IMR-90 (cell line): ENCODE measurements around the gene CDC14A. TPM values are rescaled to one million over a fixed set of nuclear protein-coding genes. Genes with fewer than 3 reads are reported as not detected.

ENCODE experiments used
- ATAC-seq: fragments of 200-7000 bp; cut with Tn5 transposase; 2 replicates; pipeline ENCODE4 v1.9.1; 2020; ENCODE audit warnings: low read depth, mild to moderate bottlenecking, moderate library complexity
- BruUV-seq: library from RNA; stranded (reverse); fragments of 400-500 nt; replicated peaks from 2 replicates; lab custom pipeline; 2021; lab: Mats Ljungman, UMichigan
- CTCF ChIA-PET: fragments of 300-600 bp; formaldehyde crosslinking; extraction: SDS; loops from one replicate; lab custom pipeline; 2021; ENCODE audit warnings: antibody characterized with exemption; lab: Yijun Ruan, JAX
- POLR2A ChIA-PET: fragments of 300-600 bp; sonication (Branson Sonifier 250); formaldehyde crosslinking; loops from one replicate; lab custom pipeline; 2022; ENCODE audit warnings: antibody characterized with exemption; ENCODE audit not compliant: unreplicated experiment; lab: Charles Lee
- DNase-seq: peaks from one replicate; pipeline ENCODE4 v3.0.0; 2013
- H2AFZ ChIP-seq: replicated peaks from 2 replicates; pipeline ENCODE3; 2013; ENCODE audit warnings: low read length, mild to moderate bottlenecking; ENCODE audit not compliant: poor library complexity
- H2AK5ac ChIP-seq: 2 replicates; pipeline ENCODE4 v1.6.1; 2013; ENCODE audit warnings: low read depth, low read length, inconsistent platforms
- H2AK9ac ChIP-seq: replicated peaks from 2 replicates; pipeline ENCODE3; 2013; ENCODE audit warnings: mild to moderate bottlenecking, low read depth, low read length, moderate library complexity; ENCODE audit not compliant: poor library complexity
- H2BK120ac ChIP-seq: 2 replicates; pipeline ENCODE4 v1.6.1; 2013; ENCODE audit warnings: low read depth, low read length, inconsistent platforms
- H2BK15ac ChIP-seq: 3 replicates; pipeline ENCODE4 v1.6.1; 2013; ENCODE audit warnings: low read depth, low read length, inconsistent platforms
- H2BK20ac ChIP-seq: 2 replicates; pipeline ENCODE4 v1.6.1; 2013; ENCODE audit warnings: low read depth, mild to moderate bottlenecking, inconsistent platforms, low read length, moderate library complexity
- H2BK5ac ChIP-seq: 2 replicates; pipeline ENCODE4 v1.6.1; 2013; ENCODE audit warnings: mild to moderate bottlenecking, low read depth, low read length, inconsistent platforms; ENCODE audit not compliant: poor library complexity, severe bottlenecking
- H3K14ac ChIP-seq: replicated peaks from 2 replicates; pipeline ENCODE4 v1.6.1; 2013; ENCODE audit warnings: low read depth, low read length, inconsistent platforms
- H3K18ac ChIP-seq: 2 replicates; pipeline ENCODE4 v1.6.1; 2013; ENCODE audit warnings: low read depth, low read length, control low read depth
- H3K23ac ChIP-seq: 2 replicates; pipeline ENCODE4 v1.6.1; 2013; ENCODE audit warnings: low read depth, low read length, inconsistent platforms
- H3K27ac ChIP-seq: 2 replicates; pipeline ENCODE4 v1.5.1; 2013; ENCODE audit warnings: mild to moderate bottlenecking, control low read depth, low read length; ENCODE audit not compliant: insufficient read depth
- H3K27me3 ChIP-seq: 2 replicates; pipeline ENCODE4 v1.6.1; 2013; ENCODE audit warnings: low read length; ENCODE audit not compliant: control insufficient read depth, insufficient read depth
- H3K36me3 ChIP-seq: 2 replicates; pipeline ENCODE4 v1.6.1; 2013; ENCODE audit warnings: low read length, mixed read lengths; ENCODE audit not compliant: control insufficient read depth, insufficient read depth
- H3K4ac ChIP-seq: 2 replicates; pipeline ENCODE4 v1.6.1; 2013; ENCODE audit warnings: low read depth, low read length, inconsistent platforms
- H3K4me1 ChIP-seq: 2 replicates; pipeline ENCODE4 v1.6.1; 2013; ENCODE audit warnings: low read length, mixed read lengths; ENCODE audit not compliant: control insufficient read depth, insufficient read depth
- H3K4me2 ChIP-seq: 2 replicates; pipeline ENCODE4 v1.6.1; 2013; ENCODE audit warnings: low read depth, mild to moderate bottlenecking, control low read depth, low read length, moderate library complexity
- H3K4me3 ChIP-seq: 2 replicates; pipeline ENCODE4 v1.5.1; 2013; ENCODE audit warnings: low read depth, mild to moderate bottlenecking, control low read depth, low read length, moderate library complexity; ENCODE audit not compliant: insufficient read depth
- H3K56ac ChIP-seq: 2 replicates; pipeline ENCODE4 v1.6.1; 2013; ENCODE audit warnings: low read length, inconsistent platforms; ENCODE audit not compliant: insufficient read depth; ENCODE audit errors: extremely low read depth
- H3K79me1 ChIP-seq, 2 experiments: 2 replicates each; pipeline ENCODE4 v1.6.1; 2013; ENCODE audit warnings: low read length in 2 of 2, inconsistent platforms in 1 of 2, low read depth in 1 of 2
- H3K9ac ChIP-seq: 2 replicates; pipeline ENCODE4 v1.6.1; 2013; ENCODE audit warnings: low read depth, low read length, control low read depth
- H3K9me1 ChIP-seq: 2 replicates; pipeline ENCODE4 v1.6.1; 2013; ENCODE audit warnings: low read length, inconsistent platforms; ENCODE audit not compliant: insufficient read depth
- H3K9me3 ChIP-seq: 2 replicates; pipeline ENCODE4 v1.6.1; 2013; ENCODE audit warnings: low read length; ENCODE audit not compliant: control insufficient read depth, insufficient read depth
- H4K20me1 ChIP-seq: 2 replicates; pipeline ENCODE4 v1.6.1; 2013; ENCODE audit warnings: low read length, inconsistent platforms; ENCODE audit not compliant: insufficient read depth
- H4K5ac ChIP-seq: 2 replicates; pipeline ENCODE4 v1.6.1; 2013; ENCODE audit warnings: mild to moderate bottlenecking, low read depth, low read length, control low read depth
- H4K8ac ChIP-seq, 2 experiments: 2 replicates each; pipeline ENCODE4 v1.6.1; 2013; ENCODE audit warnings: low read depth in 2 of 2, low read length in 2 of 2, control low read depth in 1 of 2, inconsistent platforms in 1 of 2
- H4K91ac ChIP-seq: 2 replicates; pipeline ENCODE4 v1.6.1; 2013; ENCODE audit warnings: low read depth, low read length, inconsistent platforms; ENCODE audit not compliant: insufficient read depth
- MAFK ChIP-seq: IDR thresholded peaks from 2 replicates; pipeline ENCODE4 v1.6.1; 2012; ENCODE audit warnings: low read depth, low read length, improper control_type of control experiment
- MAZ ChIP-seq: IDR thresholded peaks from 2 replicates; pipeline ENCODE4 v1.6.1; 2012; ENCODE audit warnings: low read depth, mild to moderate bottlenecking, low read length, improper control_type of control experiment, moderate library complexity, borderline replicate concordance
- MXI1 ChIP-seq: IDR thresholded peaks from 2 replicates; pipeline ENCODE4 v1.6.1; 2012; ENCODE audit warnings: low read depth, mild to moderate bottlenecking, low read length, moderate library complexity, borderline replicate concordance
- NFE2L2 ChIP-seq: fragments of 150-350 bp; IDR thresholded peaks from 2 replicates; pipeline ENCODE4 v1.6.1; 2016; ENCODE audit warnings: low read depth, mild to moderate bottlenecking, low read length
- POLR2A ChIP-seq: IDR thresholded peaks from 2 replicates; pipeline ENCODE4 v1.6.1; 2012; ENCODE audit warnings: mild to moderate bottlenecking, low read depth, low read length
- RAD21 ChIP-seq: IDR thresholded peaks from 2 replicates; pipeline ENCODE4 v1.6.1; 2012; ENCODE audit warnings: low read length, improper control_type of control experiment
- RCOR1 ChIP-seq: IDR thresholded peaks from 2 replicates; pipeline ENCODE4 v1.6.1; 2012; ENCODE audit warnings: mild to moderate bottlenecking, low read length, improper control_type of control experiment; ENCODE audit not compliant: insufficient replicate concordance
- SMC3 ChIP-seq: fragments of 150-350 bp; IDR thresholded peaks from 2 replicates; pipeline ENCODE4 v1.6.1; 2016; ENCODE audit warnings: low read depth, mild to moderate bottlenecking, antibody characterized with exemption, low read length, moderate library complexity
- USF2 ChIP-seq: fragments of 150-350 bp; IDR thresholded peaks from 2 replicates; pipeline ENCODE4 v1.6.1; 2017; ENCODE audit warnings: mild to moderate bottlenecking, antibody characterized with exemption, low read length, low read depth
- WGBS, 2 experiments: methylation state at CpG; one replicate each; pipeline versions ENCODE4 v1.1.5 to v1.1.7; 2013; ENCODE audit warnings: missing lambda C conversion rate in 2 of 2; ENCODE audit not compliant: insufficient read length in 1 of 2; ENCODE audit errors: extremely low coverage in 2 of 2; 5-methylcytosine and 5-hydroxymethylcytosine counted together
- dilution Hi-C: fragments of 300-500 bp; cut with HindIII; formaldehyde crosslinking; loops from one replicate; pipeline ENCODE4 v1.14.3; 2018; ENCODE audit warnings: low sequenced_read_pairs; ENCODE audit not compliant: unreplicated experiment
- in situ Hi-C: fragments of 300-500 bp; cut with MboI; formaldehyde crosslinking; loops from 3 replicates; pipeline ENCODE4 v1.14.3; 2019; ENCODE audit warnings: low sequenced_read_pairs, inconsistent platforms, mixed read lengths
- intact Hi-C: fragments of 100-400 bp; cut with micrococcal nuclease; formaldehyde crosslinking; loops from 2 replicates; pipeline ENCODE4 v1.10.0; 2022
- polyA plus RNA-seq, 3 experiments: library from polyadenylated mRNA; depleted of rRNA; stranded (reverse); fragments of >200 nt; gene quantifications; 2 replicates each; pipeline ENCODE4 v1.2.3, GENCODE V29; 2012; ENCODE audit warnings: low replicate concordance in 1 of 3
- total RNA-seq: library from RNA; depleted of rRNA; stranded (reverse); fragments of >200 nt; gene quantifications from 2 replicates; pipeline ENCODE4 v1.2.3, GENCODE V29; 2012
- TF ChIP-seq, protein P1 (sequence below): conservative IDR thresholded peaks from 2 replicates; pipeline ENCODE4 v1.5.1; 2012; ENCODE audit warnings: mild to moderate bottlenecking, low read depth, low read length, improper control_type of control experiment
- TF ChIP-seq, protein P2 (sequence below): fragments of 150-350 bp; IDR thresholded peaks from 2 replicates; pipeline ENCODE4 v1.6.1; 2016; ENCODE audit warnings: low read depth, mild to moderate bottlenecking, low read length, moderate library complexity, borderline replicate concordance

The CDC14A gene
- total and polyA plus RNA-seq, 2 of the 4 experiments (the other 2 are of a cell fraction) = 1.7 to 3.0 TPM

GRCh38 chr1:100463791-100464424 is 111.6 kb downstream of the CDC14A start:
- H3K9me1 ChIP-seq = no peaks in the 10 kb centered on the region
- peak; percentile 90 for ATAC-seq
- H4K91ac ChIP-seq = no peak overlapping the region
- H3K9ac ChIP-seq = no peak overlapping the region
- 0 out of 3 replicates have a peak overlapping the region, but pooled peaks have one; percentile 43 for H2BK15ac ChIP-seq
- peak overlapping the region; percentile 29; the same call in 1 of the 2 replicates for H2BK120ac ChIP-seq
- no peak for TF ChIP-seq MXI1
- TF ChIP-seq USF2 = no peak
- no peak for TF ChIP-seq MAZ
- TF ChIP-seq, protein P1, sequence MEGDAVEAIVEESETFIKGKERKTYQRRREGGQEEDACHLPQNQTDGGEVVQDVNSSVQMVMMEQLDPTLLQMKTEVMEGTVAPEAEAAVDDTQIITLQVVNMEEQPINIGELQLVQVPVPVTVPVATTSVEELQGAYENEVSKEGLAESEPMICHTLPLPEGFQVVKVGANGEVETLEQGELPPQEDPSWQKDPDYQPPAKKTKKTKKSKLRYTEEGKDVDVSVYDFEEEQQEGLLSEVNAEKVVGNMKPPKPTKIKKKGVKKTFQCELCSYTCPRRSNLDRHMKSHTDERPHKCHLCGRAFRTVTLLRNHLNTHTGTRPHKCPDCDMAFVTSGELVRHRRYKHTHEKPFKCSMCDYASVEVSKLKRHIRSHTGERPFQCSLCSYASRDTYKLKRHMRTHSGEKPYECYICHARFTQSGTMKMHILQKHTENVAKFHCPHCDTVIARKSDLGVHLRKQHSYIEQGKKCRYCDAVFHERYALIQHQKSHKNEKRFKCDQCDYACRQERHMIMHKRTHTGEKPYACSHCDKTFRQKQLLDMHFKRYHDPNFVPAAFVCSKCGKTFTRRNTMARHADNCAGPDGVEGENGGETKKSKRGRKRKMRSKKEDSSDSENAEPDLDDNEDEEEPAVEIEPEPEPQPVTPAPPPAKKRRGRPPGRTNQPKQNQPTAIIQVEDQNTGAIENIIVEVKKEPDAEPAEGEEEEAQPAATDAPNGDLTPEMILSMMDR = peak; percentile 90
- no peak for TF ChIP-seq MAFK
- TF ChIP-seq NFE2L2 = no peak
- no peak for TF ChIP-seq RCOR1
- peak; percentile 90 for TF ChIP-seq RAD21
- TF ChIP-seq POLR2A = no peak
- peak; percentile 94 for TF ChIP-seq SMC3
- TF ChIP-seq, protein P2, sequence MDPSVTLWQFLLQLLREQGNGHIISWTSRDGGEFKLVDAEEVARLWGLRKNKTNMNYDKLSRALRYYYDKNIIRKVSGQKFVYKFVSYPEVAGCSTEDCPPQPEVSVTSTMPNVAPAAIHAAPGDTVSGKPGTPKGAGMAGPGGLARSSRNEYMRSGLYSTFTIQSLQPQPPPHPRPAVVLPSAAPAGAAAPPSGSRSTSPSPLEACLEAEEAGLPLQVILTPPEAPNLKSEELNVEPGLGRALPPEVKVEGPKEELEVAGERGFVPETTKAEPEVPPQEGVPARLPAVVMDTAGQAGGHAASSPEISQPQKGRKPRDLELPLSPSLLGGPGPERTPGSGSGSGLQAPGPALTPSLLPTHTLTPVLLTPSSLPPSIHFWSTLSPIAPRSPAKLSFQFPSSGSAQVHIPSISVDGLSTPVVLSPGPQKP = no peak
- no peaks in the 10 kb centered on the region; a peak in 1 of 4 replicates for H3K79me1 ChIP-seq
- ChIA-PET CTCF (interaction anchor here (0.5 to 2.5 kb wide), 13 partner anchors 9 to 405 kb away, joined by 3 to 22 read pairs (median 3); no protein-coding TSS in a partner anchor), POLR2A (no interaction called here)
- in situ Hi-C loops (loop anchor here (10.0 kb wide), 1 partner anchor 141 kb away; no protein-coding TSS in a partner anchor), intact Hi-C loops (loop anchor here (1.0 to 2.0 kb wide), 3 partner anchors 143 to 404 kb away; no protein-coding TSS in a partner anchor), dilution Hi-C loops (loop anchor here (25.0 kb wide), 1 partner anchor 423 kb away; the partner anchor contains the start of genes EXTL2 and SLC30A7)
- H2AFZ ChIP-seq = no peak overlapping the region
- no peak overlapping the region for H2AK9ac ChIP-seq
- no peak overlapping the region for H3K56ac ChIP-seq
- peaks cover 2% of the 10 kb centered on the region; the same call in 1 of the 2 replicates for H3K36me3 ChIP-seq
- H3K4ac ChIP-seq = peak overlapping the region; percentile 5; the same call in 1 of the 2 replicates
- no peak overlapping the region; the same call in 1 of the 2 replicates for H4K5ac ChIP-seq
- H3K4me1 ChIP-seq = no peaks in the 10 kb centered on the region; the same call in 1 of the 2 replicates
- 60% methylated on average over 1 of the region's 10 CpGs; no CpG with 5 or more reads in 1 of the 2 experiments for WGBS, 2 experiments
- H3K9me3 ChIP-seq = no peaks in the 10 kb centered on the region
- H3K14ac ChIP-seq = no peak overlapping the region
- no peaks in the 10 kb centered on the region for H3K27me3 ChIP-seq
- no peaks in the 10 kb centered on the region for H4K20me1 ChIP-seq
- H3K18ac ChIP-seq = no peak overlapping the region; the same call in 1 of the 2 replicates
- 0 out of 2 replicates have a peak overlapping the region, but pooled peaks have one; percentile 5 for H2AK5ac ChIP-seq
- H3K4me3 ChIP-seq = no peak overlapping the region
- H3K27ac ChIP-seq = no peak overlapping the region
- peak; percentile 64 for DNase-seq
- no TSS peak for BruUV-seq
- H2BK20ac ChIP-seq = no peak overlapping the region
- no peak overlapping the region for H3K4me2 ChIP-seq
- peak overlapping the region in 1 of 2 experiments; percentile 42; a peak in 1 of 4 replicates for H4K8ac ChIP-seq
- H2BK5ac ChIP-seq = no peak overlapping the region
- no peak overlapping the region for H3K23ac ChIP-seq
